MM.1S (cell line): ENCODE measurements around the gene SELENOO.

Experiments
- DNase-seq: peaks from one replicate; pipeline ENCODE4 v3.0.0-alpha.2; 2015
- H2AFZ ChIP-seq: fragments of 300-600 bp; sonication (generic); 2 replicates; pipeline ENCODE4 v1.6.0; 2016; ENCODE audit warnings: antibody characterized with exemption, low read length
- H3F3A ChIP-seq: fragments of 300-600 bp; sonication (generic); 2 replicates; pipeline ENCODE4 v1.6.1; 2016; ENCODE audit warnings: mild to moderate bottlenecking, antibody characterized with exemption, low read length, moderate library complexity, mixed read lengths; ENCODE audit not compliant: insufficient read depth
- H3K27ac ChIP-seq: fragments of 300-600 bp; sonication (generic); 2 replicates; pipeline ENCODE4 v1.5.1; 2016; ENCODE audit warnings: mild to moderate bottlenecking, low read length
- H3K27me3 ChIP-seq: fragments of 300-600 bp; sonication (generic); replicated peaks from 2 replicates; pipeline ENCODE4 v1.6.0; 2016; ENCODE audit warnings: low read length; ENCODE audit not compliant: insufficient read depth
- H3K36me3 ChIP-seq: fragments of 300-600 bp; sonication (generic); replicated peaks from 2 replicates; pipeline ENCODE4 v1.6.1; 2016; ENCODE audit warnings: mild to moderate bottlenecking, low read length, mixed read lengths; ENCODE audit not compliant: insufficient read depth
- H3K4me1 ChIP-seq: fragments of 300-600 bp; sonication (generic); 2 replicates; pipeline ENCODE4 v1.6.1; 2016; ENCODE audit warnings: low read length, mixed read lengths
- H3K4me2 ChIP-seq: fragments of 300-600 bp; sonication (generic); 2 replicates; pipeline ENCODE4 v1.6.0; 2016; ENCODE audit warnings: low read depth, low read length
- H3K4me3 ChIP-seq: fragments of 300-600 bp; sonication (generic); 2 replicates; pipeline ENCODE4 v1.5.1; 2016; ENCODE audit warnings: low read length, mixed read lengths
- H3K79me2 ChIP-seq: fragments of 300-600 bp; sonication (generic); 2 replicates; pipeline ENCODE4 v1.6.1; 2016; ENCODE audit warnings: mixed run types, low read length, mixed read lengths
- H3K9ac ChIP-seq: fragments of 300-600 bp; sonication (generic); 2 replicates; pipeline ENCODE4 v1.6.1; 2016; ENCODE audit warnings: low read length, mixed read lengths
- H3K9me2 ChIP-seq: fragments of 300-600 bp; sonication (generic); replicated peaks from 2 replicates; pipeline ENCODE4 v1.6.1; 2016; ENCODE audit warnings: mild to moderate bottlenecking, low read length, mixed read lengths; ENCODE audit not compliant: insufficient read depth
- H3K9me3 ChIP-seq: fragments of 300-600 bp; sonication (generic); replicated peaks from 2 replicates; pipeline ENCODE4 v1.6.1; 2016; ENCODE audit warnings: mild to moderate bottlenecking, low read length, mixed read lengths; ENCODE audit not compliant: insufficient read depth
- H4K20me1 ChIP-seq: fragments of 300-600 bp; sonication (generic); 2 replicates; pipeline ENCODE4 v1.6.1; 2016; ENCODE audit warnings: mild to moderate bottlenecking, low read length, moderate library complexity, mixed read lengths; ENCODE audit not compliant: insufficient read depth
- CTCF ChIP-seq: fragments of 300-600 bp; sonication (generic); IDR thresholded peaks from 2 replicates; pipeline ENCODE4 v1.5.1; 2016; ENCODE audit warnings: antibody characterized with exemption, low read length, mixed read lengths
- EZH2 ChIP-seq: fragments of 300-600 bp; sonication (generic); optimal IDR thresholded peaks from 2 replicates; pipeline ENCODE3; 2017; ENCODE audit warnings: low read depth, mild to moderate bottlenecking, antibody characterized with exemption, low read length, mixed read lengths
- EZH2phosphoT487 ChIP-seq: fragments of 300-600 bp; sonication (generic); IDR thresholded peaks from 2 replicates; pipeline ENCODE4 v1.6.1; 2018; ENCODE audit warnings: antibody characterized with exemption, low read length

Gene SELENOO

GRCh38 chr22:50253046-50253915, 52.5 kb downstream of the SELENOO start:
- no peak overlapping the region for H3K4me3 ChIP-seq
- TF ChIP-seq EZH2 (no peak), CTCF (no peak), EZH2phosphoT487 (no peak)
- H2AFZ ChIP-seq: no peak overlapping the region
- H3K79me2 ChIP-seq: peaks cover 15% of the 10 kb centered on the region
- H3K27me3 ChIP-seq: no peaks in the 10 kb centered on the region
- peaks cover 12% of the 10 kb centered on the region for H3K4me1 ChIP-seq
- no peaks in the 10 kb centered on the region for H3K9me2 ChIP-seq
- H3K9ac ChIP-seq: no peak overlapping the region
- H3K4me2 ChIP-seq: no peak overlapping the region
- no peaks in the 10 kb centered on the region for H3K36me3 ChIP-seq
- H3K27ac ChIP-seq: no peak overlapping the region
- DNase-seq: no peak
- H4K20me1 ChIP-seq: no peaks in the 10 kb centered on the region
- H3F3A ChIP-seq: peaks cover 20% of the 10 kb centered on the region
- no peaks in the 10 kb centered on the region for H3K9me3 ChIP-seq

- Histone ChIP-seq H3K27me3 (no peaks in the 10 kb centered on the region), H3K9me2 (no peaks in the 10 kb centered on the region), H3K9me3 (no peaks in the 10 kb centered on the region), H3K36me3 (no peaks in the 10 kb centered on the region), H3K27ac (no peak overlapping the region), H3F3A (peaks cover 20% of the 10 kb centered on the region), H3K4me2 (no peak overlapping the region), H3K79me2 (peaks cover 17% of the 10 kb centered on the region), H4K20me1 (no peaks in the 10 kb centered on the region), H3K4me3 (no peak overlapping the region), H3K9ac (no peak overlapping the region), H3K4me1 (peaks cover 9% of the 10 kb centered on the region), H2AFZ (no peak overlapping the region)
- no peak for DNase-seq
- TF ChIP-seq EZH2phosphoT487: no peak
- TF ChIP-seq EZH2: no peak
- TF ChIP-seq CTCF: no peak
Measured at GRCh38 chr22:50253941-50254340, 53.1 kb downstream of the SELENOO start.

- no peak overlapping the region for H2AFZ ChIP-seq
- no peak for DNase-seq
- no peaks in the 10 kb centered on the region for H4K20me1 ChIP-seq
- H3K4me3 ChIP-seq: no peak overlapping the region
- peaks cover 20% of the 10 kb centered on the region for H3F3A ChIP-seq
- H3K9me2 ChIP-seq: no peaks in the 10 kb centered on the region
- H3K9ac ChIP-seq: no peak overlapping the region
- TF ChIP-seq EZH2phosphoT487 (no peak), CTCF (no peak), EZH2 (no peak)
- H3K27me3 ChIP-seq: no peaks in the 10 kb centered on the region
- H3K4me1 ChIP-seq: peaks cover 3% of the 10 kb centered on the region
- no peaks in the 10 kb centered on the region for H3K9me3 ChIP-seq
- H3K79me2 ChIP-seq: peaks cover 10% of the 10 kb centered on the region
- no peaks in the 10 kb centered on the region for H3K36me3 ChIP-seq
- H3K27ac ChIP-seq: no peak overlapping the region
- H3K4me2 ChIP-seq: no peak overlapping the region
Measured at GRCh38 chr22:50255099-50255498, 54.3 kb downstream of the SELENOO start.
